LNCAP (cell line): Measurements from ENCODE around the gene ARHGAP4.

Source experiments
- TF ChIP-seq, protein P1 (sequence below): fragments of 450-650 bp; IDR thresholded peaks from 2 replicates; pipeline ENCODE4 v1.5.1; 2017; ENCODE audit warnings: mild to moderate bottlenecking

Gene ARHGAP4

DNA sequence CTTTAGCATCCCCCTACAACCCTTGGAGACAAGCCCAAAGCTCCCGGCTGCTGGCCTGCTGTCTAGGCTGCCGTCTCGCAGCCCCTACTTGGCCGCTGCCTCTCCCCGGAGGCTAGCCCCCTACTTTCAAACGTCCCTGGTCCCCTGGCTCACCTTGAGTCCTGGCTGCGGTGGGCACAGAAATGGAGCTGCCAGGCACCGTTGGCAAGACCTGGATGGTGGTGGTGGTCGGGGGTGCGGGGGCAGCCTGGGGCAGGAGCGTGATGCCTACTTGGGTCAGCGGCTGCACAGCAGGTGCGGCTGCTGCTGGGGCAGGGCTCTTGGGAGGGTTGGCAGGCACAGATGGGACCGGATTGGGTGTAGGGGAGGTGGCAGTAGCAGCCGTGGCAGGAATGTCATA is 33.6 kb upstream of the ARHGAP4 start:
- TF ChIP-seq, protein P1, sequence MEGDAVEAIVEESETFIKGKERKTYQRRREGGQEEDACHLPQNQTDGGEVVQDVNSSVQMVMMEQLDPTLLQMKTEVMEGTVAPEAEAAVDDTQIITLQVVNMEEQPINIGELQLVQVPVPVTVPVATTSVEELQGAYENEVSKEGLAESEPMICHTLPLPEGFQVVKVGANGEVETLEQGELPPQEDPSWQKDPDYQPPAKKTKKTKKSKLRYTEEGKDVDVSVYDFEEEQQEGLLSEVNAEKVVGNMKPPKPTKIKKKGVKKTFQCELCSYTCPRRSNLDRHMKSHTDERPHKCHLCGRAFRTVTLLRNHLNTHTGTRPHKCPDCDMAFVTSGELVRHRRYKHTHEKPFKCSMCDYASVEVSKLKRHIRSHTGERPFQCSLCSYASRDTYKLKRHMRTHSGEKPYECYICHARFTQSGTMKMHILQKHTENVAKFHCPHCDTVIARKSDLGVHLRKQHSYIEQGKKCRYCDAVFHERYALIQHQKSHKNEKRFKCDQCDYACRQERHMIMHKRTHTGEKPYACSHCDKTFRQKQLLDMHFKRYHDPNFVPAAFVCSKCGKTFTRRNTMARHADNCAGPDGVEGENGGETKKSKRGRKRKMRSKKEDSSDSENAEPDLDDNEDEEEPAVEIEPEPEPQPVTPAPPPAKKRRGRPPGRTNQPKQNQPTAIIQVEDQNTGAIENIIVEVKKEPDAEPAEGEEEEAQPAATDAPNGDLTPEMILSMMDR, result no peak

DNA sequence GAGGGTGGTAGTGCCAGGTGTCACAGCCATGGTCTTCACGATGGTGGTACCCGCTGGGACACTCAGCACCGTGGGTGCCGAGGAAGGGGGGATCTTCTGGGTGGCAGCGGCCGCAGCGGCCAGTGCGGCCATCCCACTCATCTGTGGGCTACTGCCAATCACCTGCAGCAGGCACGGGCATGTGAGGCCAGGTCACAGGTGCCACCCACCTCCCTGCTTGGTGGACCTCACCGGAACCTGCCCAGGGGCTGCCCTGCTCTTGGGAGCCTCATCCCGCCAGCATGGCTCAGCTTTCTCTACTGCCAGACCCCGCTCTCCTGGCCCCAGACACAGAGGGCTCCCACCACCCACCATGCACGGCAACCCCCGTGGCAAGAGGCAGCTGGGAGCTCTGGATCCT is 32.5 kb upstream of the ARHGAP4 start:
- TF ChIP-seq, protein P1, result no peak

DNA sequence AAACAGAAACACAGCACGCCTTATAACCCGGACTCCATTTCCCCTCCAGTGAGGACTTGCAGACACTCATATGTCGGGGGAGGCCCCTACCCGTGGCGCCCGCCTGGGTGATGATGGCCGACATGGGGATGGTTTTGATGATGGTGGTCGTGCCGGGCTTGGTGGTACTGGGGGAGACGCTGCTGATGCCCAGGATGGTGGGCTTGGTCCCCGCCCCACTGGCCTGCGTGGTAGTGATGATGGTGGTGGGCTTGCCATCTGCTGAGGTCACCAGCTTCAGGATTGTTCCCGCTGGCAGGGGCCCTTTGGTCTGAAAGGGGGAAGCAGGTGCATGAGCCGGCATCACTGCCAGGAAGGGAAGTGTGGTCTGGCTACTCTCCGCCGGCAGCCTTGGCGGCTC is 31.2 kb upstream of the ARHGAP4 start:
- TF ChIP-seq, protein P1, result no peak

DNA sequence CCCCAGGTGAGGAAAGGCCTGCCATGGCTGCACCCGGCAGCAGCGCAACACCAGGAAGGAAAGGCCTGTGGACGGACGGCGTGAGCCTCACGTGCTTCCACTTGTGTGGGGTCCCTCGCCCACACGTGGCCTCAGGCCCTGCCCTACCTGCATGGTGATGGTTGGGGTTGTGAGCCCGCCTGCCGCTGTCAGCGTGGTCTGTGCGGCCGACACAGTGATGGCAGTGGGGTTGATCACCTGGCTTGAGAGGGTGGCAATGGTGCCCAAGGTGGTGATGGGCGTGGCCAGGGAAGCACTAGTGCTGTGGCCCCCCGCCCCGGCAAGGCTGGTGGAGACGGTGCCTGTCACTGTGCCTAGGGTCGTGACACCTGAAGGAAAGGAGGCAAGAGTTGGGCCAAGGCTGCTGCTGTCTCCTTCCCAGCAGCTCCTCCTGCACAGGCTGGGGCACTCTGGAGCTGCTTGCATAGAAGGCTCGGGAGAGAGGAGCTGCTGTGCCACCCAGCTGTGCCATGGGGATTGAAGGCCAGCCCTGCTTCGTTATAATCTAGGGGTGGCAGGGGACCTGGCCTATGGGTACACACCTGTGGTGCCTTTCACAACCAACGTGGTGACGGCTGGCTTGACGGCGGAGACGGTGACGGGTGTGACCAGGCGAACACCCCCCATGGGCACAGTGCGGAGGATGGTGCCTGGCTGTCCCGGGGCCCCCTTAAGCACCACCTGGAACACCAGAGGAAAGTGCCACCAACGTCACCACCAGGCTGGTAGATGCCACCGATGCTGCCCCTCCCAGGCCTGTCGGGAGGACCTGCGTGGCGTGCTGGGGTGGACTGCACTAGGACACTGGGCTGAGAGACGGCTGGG is 30.2 kb upstream of the ARHGAP4 start:
- TF ChIP-seq, protein P1, result no peak

DNA sequence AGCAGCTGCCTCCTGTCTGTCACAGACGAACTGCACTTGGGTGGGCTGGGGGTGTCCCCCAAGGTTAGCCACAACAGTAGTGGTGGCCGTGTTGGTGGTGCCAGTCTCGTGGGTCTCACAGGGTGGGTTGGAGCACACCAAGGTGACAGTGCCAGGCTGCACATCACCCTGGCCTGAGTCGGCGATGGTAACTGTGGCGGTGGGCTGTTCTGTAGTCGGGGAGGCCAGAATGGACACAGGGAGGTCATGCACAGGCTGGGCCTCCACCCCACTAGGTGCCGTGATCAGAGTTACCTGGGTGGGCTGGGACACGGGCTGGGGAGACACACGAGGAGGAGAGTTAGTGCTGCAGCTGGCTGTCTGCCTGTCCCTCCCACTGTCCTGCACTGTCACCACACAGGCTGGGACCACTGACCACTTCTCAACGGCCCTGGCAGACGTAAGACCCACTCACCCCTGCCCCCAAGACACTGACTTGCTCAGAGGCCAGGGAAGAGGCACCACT is 29.2 kb upstream of the ARHGAP4 start:
- TF ChIP-seq, protein P1, result no peak

DNA sequence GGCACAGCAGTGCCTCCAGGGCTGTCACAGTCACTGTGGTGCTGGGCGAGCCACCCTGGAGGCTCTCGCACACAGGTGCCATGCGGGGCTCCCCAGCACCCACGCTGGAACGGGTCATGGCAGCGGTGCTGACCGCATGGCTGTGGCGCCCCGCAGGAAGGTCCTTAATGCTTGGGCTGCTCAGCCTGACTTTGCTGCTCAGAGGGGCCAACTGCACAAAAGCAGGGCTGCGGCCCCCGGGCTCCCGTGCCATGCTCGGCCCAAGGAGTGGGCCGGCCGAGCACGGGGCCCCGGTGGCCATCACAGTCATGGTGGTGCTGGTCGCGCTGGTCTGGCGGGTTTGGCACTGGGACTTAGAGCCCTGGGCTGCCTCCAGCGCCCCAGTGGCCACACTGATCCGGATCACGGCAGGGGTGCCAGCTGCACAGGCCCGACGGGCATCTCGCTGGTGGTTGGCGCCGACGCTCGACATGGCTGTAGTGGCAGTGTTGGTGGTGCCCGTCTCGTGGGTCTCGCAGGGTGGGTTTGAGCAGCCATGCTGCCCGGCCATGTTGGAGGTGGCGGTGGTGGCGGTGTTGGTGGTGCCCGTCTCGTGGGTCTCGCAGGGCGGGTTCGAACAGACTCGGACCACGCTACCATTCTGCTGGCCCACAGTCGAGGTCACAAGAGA is 28.6 kb upstream of the ARHGAP4 start:
- TF ChIP-seq, protein P1, result no peak

DNA sequence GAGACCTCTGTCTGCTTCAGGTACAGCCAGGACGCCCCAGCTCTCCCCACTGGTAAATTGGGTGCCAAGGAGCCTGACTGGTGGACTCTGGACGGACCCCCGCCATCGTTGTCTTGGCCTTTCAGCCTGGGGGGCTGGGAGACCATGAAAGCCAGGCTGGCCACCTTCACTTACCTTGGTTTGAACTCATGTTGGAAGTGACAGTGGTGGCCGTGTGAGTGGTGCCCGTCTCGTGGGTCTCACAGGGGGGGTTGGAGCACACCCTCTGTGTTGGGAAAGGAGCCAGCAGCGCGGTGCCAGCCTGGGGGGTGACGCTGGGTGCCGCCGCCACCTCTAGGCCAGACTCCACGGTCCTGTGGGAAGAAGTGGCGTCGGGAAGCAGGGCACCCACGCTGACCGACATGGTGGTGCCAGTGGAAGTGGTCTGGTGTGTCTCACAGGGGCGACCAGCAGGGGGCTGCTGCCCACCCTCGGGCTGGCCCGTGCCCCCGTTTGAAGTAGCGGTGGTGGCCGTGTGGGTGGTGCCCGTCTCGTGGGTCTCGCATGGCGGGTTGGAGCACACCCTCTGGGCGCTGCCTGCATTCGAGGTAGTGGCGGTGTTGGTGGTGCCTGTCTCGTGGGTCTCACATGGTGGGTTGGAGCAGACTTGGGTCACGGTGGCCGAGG is 28.0 kb upstream of the ARHGAP4 start:
- TF ChIP-seq, protein P1, result no peak
